HepG2 (cell line): ENCODE results near the gene TADA3. TPM values are rescaled to one million over a fixed set of nuclear protein-coding genes. Genes with fewer than 3 reads are reported as not detected.

Experiments
- ATAC-seq: fragments of 200-7000 bp; cut with Tn5 transposase; 3 replicates; pipeline ENCODE4 v1.9.1; 2020; ENCODE audit warnings: mild to moderate bottlenecking, moderate library complexity
- BruUV-seq: library from RNA; stranded (reverse); fragments of 400-500 nt; replicated peaks from 2 replicates; lab custom pipeline; 2021; lab: Mats Ljungman, UMichigan
- CTCF ChIA-PET: fragments of 300-600 bp; formaldehyde crosslinking; extraction: SDS; loops from one replicate; lab custom pipeline; 2021; ENCODE audit warnings: low total read pairs, inconsistent platforms, low intra/inter-chr PET ratio; lab: Yijun Ruan, JAX
- POLR2A ChIA-PET: fragments of 350-600 bp; sonication (Branson Sonifier 250); formaldehyde crosslinking; loops from one replicate; lab custom pipeline; 2020; ENCODE audit warnings: antibody characterized with exemption, inconsistent platforms; lab: Yijun Ruan, JAX
- DNase-seq: peaks from one replicate; pipeline ENCODE4 v3.0.0-alpha.2; 2015; ENCODE audit warnings: low spot score
- FAIRE-seq: peaks from 3 replicates; lab custom pipeline; 2011; peaks lifted over from hg19 to GRCh38; lab: Jason Lieb, UNC
- H2AFZ ChIP-seq: one replicate; pipeline ENCODE4 v1.6.1; 2011; ENCODE audit warnings: low read length, inconsistent platforms
- H3K27ac ChIP-seq: fragments of 300-600 bp; 3 replicates; pipeline ENCODE4 v1.8.0; 2011; ENCODE audit warnings: mixed run types, mild to moderate bottlenecking, mixed read lengths, low read length, inconsistent platforms; ENCODE audit not compliant: insufficient read depth; ENCODE audit errors: extremely low read length
- H3K27me3 ChIP-seq, 2 experiments: fragments of 200-600 bp in 1 of 2; 2 replicates in 1 of 2; 3 replicates in 1 of 2; pipeline versions ENCODE4 v1.6.0 to v1.8.0; 2011; ENCODE audit warnings: low read length in 2 of 2, mild to moderate bottlenecking in 2 of 2, moderate library complexity in 2 of 2, inconsistent platforms in 1 of 2; ENCODE audit not compliant: insufficient read depth in 2 of 2, control insufficient read depth in 1 of 2
- H3K36me3 ChIP-seq, 2 experiments: fragments of 200-600 bp in 1 of 2; replicated peaks in 1 of 2; 2 replicates in 1 of 2; 3 replicates in 1 of 2; pipeline versions ENCODE4 v1.5.1 to v1.8.0; 2011; ENCODE audit warnings: low read length in 2 of 2, inconsistent platforms in 1 of 2; ENCODE audit not compliant: insufficient read depth in 2 of 2, control insufficient read depth in 1 of 2
- H3K4me1 ChIP-seq: 2 replicates; pipeline ENCODE4 v1.5.1; 2012; ENCODE audit warnings: low read length, inconsistent platforms; ENCODE audit not compliant: insufficient read depth
- H3K4me2 ChIP-seq: 2 replicates; pipeline ENCODE4 v1.6.0; 2011; ENCODE audit warnings: low read depth, low read length, inconsistent platforms
- H3K4me3 ChIP-seq, 3 experiments: fragments of 200-600 bp in 1 of 3; sonication (generic), shearing (Covaris generic) in 1 of 3; replicated peaks in 1 of 3; 2 replicates each; pipeline ENCODE4 v1.5.1; 2011 to 2016; ENCODE audit warnings: low read length in 3 of 3, inconsistent platforms in 2 of 3, low read depth in 2 of 3, mild to moderate bottlenecking in 2 of 3, control low read depth in 1 of 3, mixed read lengths in 1 of 3; ENCODE audit not compliant: insufficient read depth in 1 of 3
- H3K79me2 ChIP-seq: one replicate; pipeline ENCODE4 v1.6.1; 2011; ENCODE audit warnings: low read length, inconsistent platforms; ENCODE audit not compliant: insufficient read depth
- H3K9ac ChIP-seq: 2 replicates; pipeline ENCODE4 v1.6.0; 2011; ENCODE audit warnings: mild to moderate bottlenecking, low read depth, low read length, inconsistent platforms; ENCODE audit not compliant: insufficient read depth
- H3K9me3 ChIP-seq: 2 replicates; pipeline ENCODE4 v1.5.1; 2012; ENCODE audit warnings: mild to moderate bottlenecking, low read length
- H4K20me1 ChIP-seq: 2 replicates; pipeline ENCODE4 v1.6.0; 2011; ENCODE audit warnings: inconsistent platforms, mild to moderate bottlenecking, low read length, moderate library complexity; ENCODE audit not compliant: insufficient read depth
- CENPX ChIP-seq: sonication (generic); formaldehyde crosslinking; IDR thresholded peaks from 2 replicates; pipeline ENCODE4 v1.9.0; 2021; ENCODE audit warnings: mild to moderate bottlenecking, missing genetic modification reagents, moderate library complexity
- KDM5A ChIP-seq: fragments of 200-600 bp; sonication (generic); IDR thresholded peaks from 2 replicates; pipeline ENCODE4 v1.7.0; 2018; ENCODE audit warnings: antibody characterized with exemption, mild to moderate bottlenecking, low read length, borderline replicate concordance
- MAFK ChIP-seq, 2 experiments: IDR thresholded peaks in 1 of 2; conservative IDR thresholded peaks in 1 of 2; 2 replicates each; pipeline ENCODE4 v1.6.1; 2011; ENCODE audit warnings: improper control_type of control experiment in 2 of 2, low read length in 2 of 2
- MIER3 ChIP-seq: IDR thresholded peaks from 2 replicates; pipeline ENCODE4 v1.6.1; 2016; ENCODE audit warnings: missing compliant biosample characterization, borderline replicate concordance
- SAFB2 ChIP-seq: sonication (generic); formaldehyde crosslinking; IDR thresholded peaks from 2 replicates; pipeline ENCODE4 v1.5.1; 2020; ENCODE audit warnings: missing genetic modification reagents, low read depth, mild to moderate bottlenecking, borderline replicate concordance
- SCMH1 ChIP-seq: sonication (generic); formaldehyde crosslinking; IDR thresholded peaks from 2 replicates; pipeline ENCODE4 v1.9.0; 2021; ENCODE audit warnings: missing genetic modification reagents, mild to moderate bottlenecking, borderline replicate concordance
- TEAD3 ChIP-seq: optimal IDR thresholded peaks from 2 replicates; pipeline ENCODE3; 2016; ENCODE audit warnings: borderline replicate concordance
- U2AF2 ChIP-seq: fragments of 200-400 bp; formaldehyde crosslinking; IDR thresholded peaks from 2 replicates; pipeline ENCODE4 v1.6.1; 2017; ENCODE audit warnings: low read depth, mild to moderate bottlenecking, low read length
- ZNF205 ChIP-seq: IDR thresholded peaks from 2 replicates; pipeline ENCODE4 v1.6.1; 2018; ENCODE audit warnings: missing biosample characterization, missing genetic modification reagents
- ZNF235 ChIP-seq: sonication (generic); formaldehyde crosslinking; IDR thresholded peaks from 2 replicates; pipeline ENCODE4 v1.8.1; 2023; ENCODE audit warnings: mild to moderate bottlenecking, missing genetic modification reagents, borderline replicate concordance
- ZNF383 ChIP-seq: sonication (generic); formaldehyde crosslinking; IDR thresholded peaks from 2 replicates; pipeline ENCODE4 v1.4.0; 2020; ENCODE audit warnings: missing genetic modification reagents, mild to moderate bottlenecking, borderline replicate concordance
- ZNF501 ChIP-seq: sonication (generic); formaldehyde crosslinking; IDR thresholded peaks from 2 replicates; pipeline ENCODE4 v1.5.1; 2020; ENCODE audit warnings: mild to moderate bottlenecking, moderate library complexity, missing genetic modification reagents
- ZNF615 ChIP-seq: sonication (generic); formaldehyde crosslinking; IDR thresholded peaks from 2 replicates; pipeline ENCODE4 v1.5.0; 2020; ENCODE audit warnings: mild to moderate bottlenecking, missing genetic modification reagents, borderline replicate concordance
- ZNF7 ChIP-seq: IDR thresholded peaks from 2 replicates; pipeline ENCODE4 v1.6.1; 2016; ENCODE audit warnings: missing biosample characterization, missing genetic modification reagents
- ZSCAN25 ChIP-seq: sonication (generic); formaldehyde crosslinking; IDR thresholded peaks from 2 replicates; pipeline ENCODE4 v1.8.0; 2022; ENCODE audit warnings: mild to moderate bottlenecking, missing genetic modification reagents
- whole genome bisulfite sequencing: methylation state at CpG from one replicate; pipeline ENCODE4 v1.1.6; 2017; ENCODE audit warnings: low lambda C conversion rate; 5-methylcytosine and 5-hydroxymethylcytosine counted together
- in situ Hi-C: cut with HindIII; loops from 2 replicates; pipeline ENCODE4 v1.10.0; 2017; ENCODE audit warnings: low pct_unique_long_range_greater_than_20kb; ENCODE audit not compliant: extremely low pct_ligation_motif_present
- intact Hi-C: fragments of 100-400 bp; cut with micrococcal nuclease; formaldehyde crosslinking; loops from one replicate; pipeline ENCODE4 v1.10.0; 2022; ENCODE audit not compliant: unreplicated experiment
- polyA plus RNA-seq, 8 experiments: library from polyadenylated mRNA; depleted of rRNA in 3 of 8; stranded (reverse) in 7 of 8; unstranded in 1 of 8; fragments of >200 nt; fragmentation: Illumina TruSeq in 4 of 8; extraction: Trizol in 4 of 8; gene quantifications; 2 replicates each; pipeline versions ENCODE4 v1.2.1 to v1.2.3, GENCODE V29; 2011 to 2016; ENCODE audit warnings: low read depth in 4 of 8, missing spikeins in 1 of 8, mixed read lengths in 1 of 8; ENCODE audit not compliant: insufficient read depth in 1 of 8
- total RNA-seq, 5 experiments: library from RNA; depleted of rRNA; stranded (reverse); fragments of >200 nt; fragmentation: Illumina TruSeq; extraction: Trizol; gene quantifications; 2 replicates each; pipeline ENCODE4 v1.2.3, GENCODE V29; 2016; ENCODE audit warnings: low read depth in 1 of 5
- TF ChIP-seq, protein P1 (sequence below): sonication (generic); formaldehyde crosslinking; IDR thresholded peaks from 2 replicates; pipeline ENCODE4 v1.4.0; 2020; ENCODE audit warnings: missing genetic modification reagents
- TF ChIP-seq, protein P2 (sequence below): sonication (generic); formaldehyde crosslinking; IDR thresholded peaks from 2 replicates; pipeline ENCODE4 v1.8.0; 2022; ENCODE audit warnings: mild to moderate bottlenecking, missing genetic modification reagents
- TF ChIP-seq, protein P3 (sequence below): sonication (generic); formaldehyde crosslinking; IDR thresholded peaks from 2 replicates; pipeline ENCODE4 v1.8.0; 2022; ENCODE audit warnings: mild to moderate bottlenecking, missing genetic modification reagents; ENCODE audit not compliant: insufficient replicate concordance
- TF ChIP-seq, protein P4 (sequence below): sonication (generic); formaldehyde crosslinking; IDR thresholded peaks from 2 replicates; pipeline ENCODE4 v1.8.1; 2023; ENCODE audit warnings: mild to moderate bottlenecking, missing genetic modification reagents

The TADA3 gene
- total and polyA plus RNA-seq, 2 of the 13 experiments (the other 11 are each of a cell fraction or from before 2014, with no cell fraction given): 32.1 to 37.1 TPM

DNA sequence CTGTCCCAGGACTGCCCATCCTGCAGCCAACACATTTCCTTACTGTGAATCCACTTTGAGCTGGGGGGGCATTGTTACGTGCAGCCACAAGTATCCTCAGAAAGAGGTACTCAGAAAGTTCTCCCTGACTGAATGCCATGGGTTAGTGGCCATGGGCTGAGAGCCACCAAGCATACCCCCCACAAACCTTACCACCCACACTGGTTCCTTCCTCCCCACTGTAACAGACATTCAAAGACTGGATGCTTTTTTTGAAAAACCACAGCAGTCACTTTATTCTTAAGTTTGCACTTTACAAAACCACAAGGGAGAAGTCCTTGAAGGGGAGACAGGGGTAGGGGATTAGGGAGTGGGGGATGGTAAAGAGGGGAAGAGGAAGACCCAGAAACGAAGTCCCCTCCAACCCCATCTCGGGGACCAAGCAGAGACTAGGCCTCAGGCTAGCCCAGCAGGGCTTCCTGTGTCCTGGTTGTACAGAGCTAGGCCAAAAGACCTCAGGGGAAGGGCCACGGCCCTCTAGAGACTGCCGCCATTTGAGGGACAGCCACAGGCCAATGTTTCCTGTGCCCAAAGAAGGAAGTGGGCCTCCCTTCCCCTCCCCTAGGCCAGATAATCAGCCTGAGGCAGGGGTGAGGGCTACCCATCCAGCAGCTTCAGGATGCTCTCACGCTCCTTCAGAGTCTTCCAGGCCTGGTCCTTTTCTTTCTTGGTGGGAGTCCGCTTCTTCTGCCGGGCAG, 12.4 kb downstream of the TADA3 start (continued):
- no peak for TF ChIP-seq MAFK (conservative IDR thresholded peaks at IDR 0.05 in 1 of 2, IDR thresholded peaks at IDR 0.05 in 1 of 2; ENCODE audit: low read length in 2 of 2)
- TF ChIP-seq, protein P1, sequence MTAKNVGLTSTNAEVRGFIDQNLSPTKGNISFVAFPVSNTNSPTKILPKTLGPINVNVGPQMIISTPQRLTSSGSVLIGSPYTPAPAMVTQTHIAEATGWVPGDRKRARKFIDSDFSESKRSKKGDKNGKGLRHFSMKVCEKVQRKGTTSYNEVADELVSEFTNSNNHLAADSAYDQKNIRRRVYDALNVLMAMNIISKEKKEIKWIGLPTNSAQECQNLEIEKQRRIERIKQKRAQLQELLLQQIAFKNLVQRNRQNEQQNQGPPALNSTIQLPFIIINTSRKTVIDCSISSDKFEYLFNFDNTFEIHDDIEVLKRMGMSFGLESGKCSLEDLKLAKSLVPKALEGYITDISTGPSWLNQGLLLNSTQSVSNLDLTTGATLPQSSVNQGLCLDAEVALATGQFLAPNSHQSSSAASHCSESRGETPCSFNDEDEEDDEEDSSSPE (CRISPR knock-in tag): no peak
- no peak for TF ChIP-seq SCMH1
- TF ChIP-seq ZSCAN25 (CRISPR knock-in tag): no peak
- TF ChIP-seq ZNF615 (CRISPR knock-in tag): no peak
- no peak for TF ChIP-seq KDM5A
- TF ChIP-seq ZNF7 (CRISPR knock-in tag): no peak
- TF ChIP-seq ZNF205 (CRISPR knock-in tag): no peak
- TF ChIP-seq, protein P2, sequence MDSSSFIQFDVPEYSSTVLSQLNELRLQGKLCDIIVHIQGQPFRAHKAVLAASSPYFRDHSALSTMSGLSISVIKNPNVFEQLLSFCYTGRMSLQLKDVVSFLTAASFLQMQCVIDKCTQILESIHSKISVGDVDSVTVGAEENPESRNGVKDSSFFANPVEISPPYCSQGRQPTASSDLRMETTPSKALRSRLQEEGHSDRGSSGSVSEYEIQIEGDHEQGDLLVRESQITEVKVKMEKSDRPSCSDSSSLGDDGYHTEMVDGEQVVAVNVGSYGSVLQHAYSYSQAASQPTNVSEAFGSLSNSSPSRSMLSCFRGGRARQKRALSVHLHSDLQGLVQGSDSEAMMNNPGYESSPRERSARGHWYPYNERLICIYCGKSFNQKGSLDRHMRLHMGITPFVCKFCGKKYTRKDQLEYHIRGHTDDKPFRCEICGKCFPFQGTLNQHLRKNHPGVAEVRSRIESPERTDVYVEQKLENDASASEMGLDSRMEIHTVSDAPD (CRISPR knock-in tag): no peak

DNA sequence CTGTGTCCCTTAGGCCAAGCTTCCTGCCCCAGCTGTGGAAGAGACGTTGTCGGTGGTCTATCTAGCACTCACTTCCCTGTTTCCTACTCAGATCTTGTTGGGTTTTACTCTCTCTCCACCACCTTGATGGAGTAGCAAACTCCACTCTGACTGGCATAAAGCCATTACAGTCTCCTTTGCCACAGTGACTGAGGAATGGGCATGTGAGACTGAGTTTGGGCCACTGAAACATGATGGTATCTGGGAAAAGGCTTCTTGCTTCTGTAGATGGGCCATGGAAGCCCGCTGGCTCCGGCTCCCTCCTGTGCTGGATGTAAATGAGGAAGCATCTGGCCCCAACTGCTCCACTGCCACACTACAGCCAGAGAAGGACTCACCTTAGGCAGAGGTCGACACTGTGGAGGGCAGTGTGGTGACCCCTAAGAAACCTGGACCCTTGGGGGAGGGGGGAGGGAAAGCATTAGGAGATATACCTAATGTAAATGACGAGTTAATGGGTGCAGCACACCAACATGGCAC, 13.1 kb downstream of the TADA3 start:
- Histone ChIP-seq H3K27me3 (no peaks in the 10 kb centered on the region), H3K9ac (no peak overlapping the region), H3K4me3 (no peak overlapping the region), H3K4me1 (peaks cover 16% of the 10 kb centered on the region), H3K9me3 (no peaks in the 10 kb centered on the region), H3K27ac (no peak overlapping the region), H3K36me3 (peaks cover 14 to 28% of the 10 kb centered on the region in 2 experiments), H3K4me2 (no peak overlapping the region), H3K79me2 (no peaks in the 10 kb centered on the region), H2AFZ (no peak overlapping the region), H4K20me1 (no peaks in the 10 kb centered on the region)
- POLR2A ChIA-PET: no interaction called here
- no TSS peak for BruUV-seq
- no peak for DNase-seq
- FAIRE-seq: no peak
- in situ Hi-C loops (no loop called here), intact Hi-C loops (no loop called here)
- WGBS: 86% methylated on average over 5 of the region's 6 CpGs
- no peak for ATAC-seq
- CTCF ChIA-PET: no interaction called here
- TF ChIP-seq ZNF383 (CRISPR knock-in tag) (no peak), CENPX (CRISPR knock-in tag) (no peak), TEAD3 (CRISPR knock-in tag) (no peak), SAFB2 (CRISPR knock-in tag) (no peak), ZNF501 (CRISPR knock-in tag) (no peak), ZNF235 (CRISPR knock-in tag) (no peak), MIER3 (CRISPR knock-in tag) (no peak), U2AF2 (no peak)
- TF ChIP-seq, protein P3, sequence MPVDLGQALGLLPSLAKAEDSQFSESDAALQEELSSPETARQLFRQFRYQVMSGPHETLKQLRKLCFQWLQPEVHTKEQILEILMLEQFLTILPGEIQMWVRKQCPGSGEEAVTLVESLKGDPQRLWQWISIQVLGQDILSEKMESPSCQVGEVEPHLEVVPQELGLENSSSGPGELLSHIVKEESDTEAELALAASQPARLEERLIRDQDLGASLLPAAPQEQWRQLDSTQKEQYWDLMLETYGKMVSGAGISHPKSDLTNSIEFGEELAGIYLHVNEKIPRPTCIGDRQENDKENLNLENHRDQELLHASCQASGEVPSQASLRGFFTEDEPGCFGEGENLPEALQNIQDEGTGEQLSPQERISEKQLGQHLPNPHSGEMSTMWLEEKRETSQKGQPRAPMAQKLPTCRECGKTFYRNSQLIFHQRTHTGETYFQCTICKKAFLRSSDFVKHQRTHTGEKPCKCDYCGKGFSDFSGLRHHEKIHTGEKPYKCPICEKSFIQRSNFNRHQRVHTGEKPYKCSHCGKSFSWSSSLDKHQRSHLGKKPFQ (CRISPR knock-in tag): no peak
- TF ChIP-seq, protein P4, sequence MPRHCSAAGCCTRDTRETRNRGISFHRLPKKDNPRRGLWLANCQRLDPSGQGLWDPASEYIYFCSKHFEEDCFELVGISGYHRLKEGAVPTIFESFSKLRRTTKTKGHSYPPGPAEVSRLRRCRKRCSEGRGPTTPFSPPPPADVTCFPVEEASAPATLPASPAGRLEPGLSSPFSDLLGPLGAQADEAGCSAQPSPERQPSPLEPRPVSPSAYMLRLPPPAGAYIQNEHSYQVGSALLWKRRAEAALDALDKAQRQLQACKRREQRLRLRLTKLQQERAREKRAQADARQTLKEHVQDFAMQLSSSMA (CRISPR knock-in tag): no peak
